GM13976 (cell line): ENCODE data around the gene KLHL3.
A peak's percentile ranks its signal among the peaks of the same experiment; 100 is the strongest.

ENCODE experiments used
- DNase-seq: peaks from one replicate; pipeline ENCODE4 v3.0.0; 2012; ENCODE audit warnings: low spot score
- in situ Hi-C: fragments of 300-500 bp; cut with MboI; formaldehyde crosslinking; loops from one replicate; pipeline ENCODE4 v1.12.0; 2022; ENCODE audit warnings: low sequenced_read_pairs, mixed read lengths, inconsistent platforms; ENCODE audit not compliant: unreplicated experiment
- TF ChIP-seq, protein P1 (sequence below): IDR thresholded peaks from 2 replicates; pipeline ENCODE4 v1.5.1; 2012; ENCODE audit warnings: borderline replicate concordance, mild to moderate bottlenecking; ENCODE audit not compliant: insufficient read depth; ENCODE audit errors: extremely low read depth, missing control alignments, control extremely low read depth

Gene KLHL3

DNA sequence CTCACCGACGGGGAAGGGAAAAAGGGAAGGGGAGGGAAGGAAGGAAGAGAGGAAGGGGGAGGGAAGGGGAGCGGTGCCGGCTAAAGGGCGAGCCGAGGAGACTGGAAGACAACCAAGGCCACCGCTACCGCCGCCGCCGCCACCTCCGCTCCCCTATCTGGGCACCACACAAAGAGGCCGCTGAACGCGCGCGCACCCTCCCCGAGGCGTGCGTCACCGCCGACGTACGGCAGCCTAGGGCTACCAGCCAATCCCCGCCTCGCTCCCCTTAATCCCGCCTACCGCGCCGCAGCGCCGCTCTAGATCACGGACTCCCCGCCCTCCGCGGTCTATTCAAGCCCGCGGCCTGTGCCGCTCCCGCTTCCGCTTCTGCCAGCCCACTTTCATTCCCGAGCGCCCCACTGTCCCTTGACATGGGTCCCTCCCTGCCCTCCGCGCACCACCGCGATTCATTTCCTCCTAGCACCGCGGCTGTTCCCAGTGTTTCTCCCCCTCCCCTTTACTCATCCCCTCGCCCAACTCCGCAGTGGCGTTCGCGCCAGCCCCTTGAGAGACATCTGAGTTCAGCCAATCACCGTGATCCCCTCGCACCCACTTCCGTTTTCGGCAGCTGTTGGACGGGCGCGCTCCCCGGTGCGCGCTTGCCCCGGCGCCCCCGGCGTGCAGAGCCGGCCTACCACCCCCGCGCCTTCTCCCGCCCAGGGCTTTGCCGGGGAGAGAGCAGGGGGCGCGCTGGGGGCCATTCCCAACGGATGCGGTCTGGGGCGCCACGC is 18.5 kb upstream of the KLHL3 start, which contains the start of gene HNRNPA0:
HNRNPA0 (minus strand) TSS at position 176 of the 773 bp plus-strand sequence. CDS start 297 bp downstream, outside the sequence.
- TF ChIP-seq, protein P1, sequence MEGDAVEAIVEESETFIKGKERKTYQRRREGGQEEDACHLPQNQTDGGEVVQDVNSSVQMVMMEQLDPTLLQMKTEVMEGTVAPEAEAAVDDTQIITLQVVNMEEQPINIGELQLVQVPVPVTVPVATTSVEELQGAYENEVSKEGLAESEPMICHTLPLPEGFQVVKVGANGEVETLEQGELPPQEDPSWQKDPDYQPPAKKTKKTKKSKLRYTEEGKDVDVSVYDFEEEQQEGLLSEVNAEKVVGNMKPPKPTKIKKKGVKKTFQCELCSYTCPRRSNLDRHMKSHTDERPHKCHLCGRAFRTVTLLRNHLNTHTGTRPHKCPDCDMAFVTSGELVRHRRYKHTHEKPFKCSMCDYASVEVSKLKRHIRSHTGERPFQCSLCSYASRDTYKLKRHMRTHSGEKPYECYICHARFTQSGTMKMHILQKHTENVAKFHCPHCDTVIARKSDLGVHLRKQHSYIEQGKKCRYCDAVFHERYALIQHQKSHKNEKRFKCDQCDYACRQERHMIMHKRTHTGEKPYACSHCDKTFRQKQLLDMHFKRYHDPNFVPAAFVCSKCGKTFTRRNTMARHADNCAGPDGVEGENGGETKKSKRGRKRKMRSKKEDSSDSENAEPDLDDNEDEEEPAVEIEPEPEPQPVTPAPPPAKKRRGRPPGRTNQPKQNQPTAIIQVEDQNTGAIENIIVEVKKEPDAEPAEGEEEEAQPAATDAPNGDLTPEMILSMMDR = no peak
- peak; percentile 97 for DNase-seq
- in situ Hi-C loops = no loop called here

DNA sequence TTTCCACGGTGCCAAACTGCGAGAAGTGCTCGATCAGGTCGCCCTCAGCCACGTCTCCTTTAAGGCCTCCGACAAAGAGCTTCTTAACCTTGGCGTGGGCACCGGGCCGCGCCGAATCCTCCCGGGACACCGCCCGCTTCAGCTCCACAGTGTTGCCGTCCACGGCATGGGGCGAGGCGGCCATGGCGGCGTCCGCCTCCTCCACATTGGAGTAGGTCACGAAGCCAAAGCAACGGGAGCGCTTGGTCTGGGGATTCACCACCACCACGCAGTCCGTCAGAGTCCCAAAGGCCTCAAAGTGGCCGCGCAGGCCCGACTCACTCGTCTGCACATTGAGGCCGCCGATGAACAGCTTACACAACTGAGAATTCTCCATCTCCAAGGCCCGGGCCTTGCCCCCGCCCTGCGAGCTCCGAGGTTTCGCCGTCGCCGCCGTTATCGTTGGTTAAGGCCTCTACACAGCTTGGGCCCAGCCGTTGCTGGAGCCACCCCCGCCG is 17.9 kb upstream of the KLHL3 start:
- TF ChIP-seq, protein P1 = no peak
- peak; percentile 51 for DNase-seq
- in situ Hi-C loops = no loop called here

DNA sequence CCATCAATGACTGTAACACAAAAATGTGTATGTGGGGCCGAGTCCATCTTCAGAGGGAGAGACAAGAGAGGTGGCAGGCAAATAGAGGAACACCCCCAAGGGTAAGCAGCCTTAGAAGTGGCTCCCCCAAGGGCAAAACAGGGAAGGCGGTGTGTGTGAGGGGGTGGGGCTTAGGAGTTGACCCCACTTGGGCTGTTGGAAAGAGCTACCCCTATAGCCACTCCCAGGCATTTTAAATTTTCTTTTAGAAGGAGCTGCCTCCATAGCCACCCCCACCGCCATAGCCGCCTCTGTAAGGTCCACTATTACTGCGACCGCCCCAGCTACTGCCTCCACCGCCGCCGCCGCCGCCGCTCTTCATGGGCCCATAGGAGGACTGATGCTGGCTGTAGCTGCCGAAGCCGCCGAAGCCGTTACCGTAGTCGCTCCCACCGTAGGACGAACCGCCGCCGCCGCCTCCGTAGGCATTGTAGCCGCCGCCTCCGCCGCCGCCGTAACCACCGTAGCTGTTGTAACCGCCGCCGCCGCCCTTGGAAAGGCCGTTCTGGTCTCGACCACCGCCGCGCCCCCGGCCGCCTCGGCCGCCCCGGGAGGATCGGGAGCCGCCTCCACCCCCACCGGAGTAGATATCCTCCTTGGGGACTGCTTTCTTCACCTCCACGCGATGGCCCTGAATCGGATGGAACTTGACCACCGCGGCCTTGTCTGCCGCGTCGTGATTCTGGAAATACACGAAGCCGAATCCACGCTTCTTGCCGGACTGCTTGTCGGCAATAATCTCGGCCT is 17.2 kb upstream of the KLHL3 start:
- DNase-seq = peak; percentile 33
- TF ChIP-seq, protein P1 = no peak
- in situ Hi-C loops = no loop called here

DNA sequence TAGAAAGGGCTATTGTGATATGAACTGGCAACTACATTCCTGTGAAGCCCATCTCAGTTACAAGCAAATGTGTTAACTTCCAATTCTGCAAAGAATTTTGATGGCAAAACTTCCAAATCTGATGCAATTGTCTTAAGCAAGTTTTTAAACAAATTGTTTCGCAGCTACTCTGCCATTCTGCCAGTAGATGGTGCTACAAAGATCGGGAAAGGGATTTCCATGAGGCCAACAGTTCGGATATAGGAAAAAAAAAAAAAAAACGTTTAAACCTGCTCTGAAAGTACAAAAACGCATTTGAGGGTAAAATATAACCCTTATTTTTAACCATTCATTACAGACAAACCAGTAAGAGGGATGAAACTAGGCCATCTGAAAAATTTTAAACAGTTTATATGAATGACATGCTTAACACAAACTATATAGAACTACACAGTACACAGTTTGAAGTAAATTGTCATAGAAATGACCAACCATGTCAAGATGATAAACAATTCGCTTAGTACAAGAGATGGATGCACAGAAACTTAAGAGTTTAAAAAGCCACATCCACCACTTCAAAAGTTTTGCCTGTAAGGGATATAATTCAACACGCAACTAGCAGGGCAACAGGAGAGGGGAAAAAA is 16.1 kb upstream of the KLHL3 start:
- TF ChIP-seq, protein P1 = peak; percentile 60
- DNase-seq = no peak
- in situ Hi-C loops = no loop called here

DNA sequence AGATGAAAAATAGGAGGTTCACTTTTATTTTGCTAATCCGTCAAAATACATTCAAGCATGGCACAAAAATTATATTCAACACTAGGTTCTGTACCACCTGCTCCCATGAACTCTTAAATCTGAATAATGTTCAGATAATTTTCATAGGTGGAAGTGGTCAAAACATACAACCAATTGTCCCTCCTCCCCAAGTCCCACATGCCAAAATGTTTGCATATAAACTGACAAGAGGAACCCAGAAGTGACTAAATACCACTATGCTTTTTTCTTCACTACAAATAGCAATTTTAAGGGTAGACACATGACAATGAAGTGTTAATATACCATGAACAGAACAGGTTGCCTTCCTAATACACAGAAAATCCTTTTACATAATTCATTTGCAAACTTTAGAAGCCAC is 14.5 kb upstream of the KLHL3 start:
- TF ChIP-seq, protein P1 = no peak
- in situ Hi-C loops = no loop called here
- DNase-seq = no peak

DNA sequence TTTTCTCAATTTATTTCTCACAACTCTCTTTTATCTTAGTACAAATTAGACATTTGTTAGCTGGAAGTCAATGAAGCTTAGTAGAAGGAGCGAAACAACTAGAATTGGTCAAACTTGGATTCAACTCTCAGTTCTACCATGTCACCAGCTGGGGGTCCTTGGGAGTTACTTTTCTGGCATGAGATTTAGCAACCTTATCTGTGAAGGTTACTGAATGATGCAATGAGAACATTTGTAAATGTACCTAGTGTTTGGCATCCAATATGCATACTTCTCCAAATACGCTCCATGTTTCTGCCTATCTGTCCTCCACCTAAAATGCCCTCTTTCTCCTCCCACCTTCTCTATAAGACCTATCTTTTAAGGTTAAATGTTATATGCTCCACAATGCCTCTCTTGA is 12.0 kb upstream of the KLHL3 start:
- TF ChIP-seq, protein P1 = no peak
- DNase-seq = no peak
- in situ Hi-C loops = loop anchor here (10.0 kb wide), 1 partner anchor 93 kb away; no protein-coding TSS in a partner anchor
